HepG2 (cell line): ENCODE measurements around the gene ANO6. TPM values are rescaled to one million over a fixed set of nuclear protein-coding genes. Genes with fewer than 3 reads are reported as not detected.

Source experiments
- AHR ChIP-seq: IDR thresholded peaks from 2 replicates; pipeline ENCODE4 v1.6.1; 2018; ENCODE audit warnings: missing genetic modification reagents, missing compliant biosample characterization
- BHLHE40 ChIP-seq: IDR thresholded peaks from 2 replicates; pipeline ENCODE4 v1.6.1; 2011; ENCODE audit warnings: low read length, improper control_type of control experiment
- CBX1 ChIP-seq: IDR thresholded peaks from one replicate; pipeline ENCODE4 v1.6.1; 2016; ENCODE audit warnings: antibody characterized with exemption, low read depth
- ESRRA ChIP-seq: sonication (generic); formaldehyde crosslinking; IDR thresholded peaks from 2 replicates; pipeline ENCODE4 v1.5.1; 2020; ENCODE audit warnings: mild to moderate bottlenecking, low read depth, missing genetic modification reagents
- GTF3A ChIP-seq: sonication (generic); formaldehyde crosslinking; conservative IDR thresholded peaks from 2 replicates; pipeline ENCODE4 v1.4.0; 2020; ENCODE audit warnings: mild to moderate bottlenecking, missing genetic modification reagents
- NFATC3 ChIP-seq: sonication (generic); formaldehyde crosslinking; IDR thresholded peaks from 2 replicates; pipeline ENCODE4 v1.5.1; 2020; ENCODE audit warnings: mild to moderate bottlenecking, missing genetic modification reagents
- PAF1 ChIP-seq: IDR thresholded peaks from 2 replicates; pipeline ENCODE4 v1.6.1; 2016; ENCODE audit warnings: missing genetic modification reagents, missing compliant biosample characterization
- STAG1 ChIP-seq: sonication (generic); formaldehyde crosslinking; IDR thresholded peaks from 2 replicates; pipeline ENCODE4 v1.4.0; 2020; ENCODE audit warnings: missing genetic modification reagents
- ZNF224 ChIP-seq: sonication (generic); formaldehyde crosslinking; IDR thresholded peaks from 2 replicates; pipeline ENCODE4 v1.5.0; 2020; ENCODE audit warnings: mild to moderate bottlenecking, missing genetic modification reagents
- ZNF44 ChIP-seq: sonication (generic); formaldehyde crosslinking; IDR thresholded peaks from 2 replicates; pipeline ENCODE4 v1.5.1; 2020; ENCODE audit warnings: mild to moderate bottlenecking, missing genetic modification reagents
- ZNF619 ChIP-seq: sonication (generic); formaldehyde crosslinking; IDR thresholded peaks from 2 replicates; pipeline ENCODE4 v1.4.0; 2020; ENCODE audit warnings: mild to moderate bottlenecking, missing genetic modification reagents
- ZNF775 ChIP-seq: sonication (generic); formaldehyde crosslinking; IDR thresholded peaks from 2 replicates; pipeline ENCODE4 v1.4.0; 2020; ENCODE audit warnings: missing genetic modification reagents, mild to moderate bottlenecking, moderate library complexity, borderline replicate concordance
- ZSCAN12 ChIP-seq: sonication (generic); formaldehyde crosslinking; IDR thresholded peaks from 2 replicates; pipeline ENCODE4 v1.9.0; 2021; ENCODE audit warnings: mild to moderate bottlenecking, missing genetic modification reagents
- polyA plus RNA-seq, 8 experiments: library from polyadenylated mRNA; depleted of rRNA in 3 of 8; stranded (reverse) in 7 of 8; unstranded in 1 of 8; fragments of >200 nt; fragmentation: Illumina TruSeq in 4 of 8; extraction: Trizol in 4 of 8; gene quantifications; 2 replicates each; pipeline versions ENCODE4 v1.2.1 to v1.2.3, GENCODE V29; 2011 to 2016; ENCODE audit warnings: low read depth in 4 of 8, missing spikeins in 1 of 8, mixed read lengths in 1 of 8; ENCODE audit not compliant: insufficient read depth in 1 of 8
- total RNA-seq, 5 experiments: library from RNA; depleted of rRNA; stranded (reverse); fragments of >200 nt; fragmentation: Illumina TruSeq; extraction: Trizol; gene quantifications; 2 replicates each; pipeline ENCODE4 v1.2.3, GENCODE V29; 2016; ENCODE audit warnings: low read depth in 1 of 5
- TF ChIP-seq, protein P1 (sequence below): sonication (generic); formaldehyde crosslinking; IDR thresholded peaks from 2 replicates; pipeline ENCODE4 v1.4.0; 2020; ENCODE audit warnings: mild to moderate bottlenecking, missing genetic modification reagents
- TF ChIP-seq, protein P2 (sequence below), 2 experiments: fragments of 450-650 bp in 1 of 2; sonication (generic) in 1 of 2; formaldehyde crosslinking; IDR thresholded peaks; 2 replicates each; pipeline versions ENCODE4 v1.5.0 to v1.8.0; 2020 to 2022; ENCODE audit warnings: mild to moderate bottlenecking in 1 of 2, missing genetic modification reagents in 1 of 2
- TF ChIP-seq, protein P3 (sequence below): sonication (generic); formaldehyde crosslinking; IDR thresholded peaks from 2 replicates; pipeline ENCODE4 v1.5.0; 2020; ENCODE audit warnings: missing genetic modification reagents

The ANO6 gene
- total and polyA plus RNA-seq, 2 of the 13 experiments (the other 11 are each of a cell fraction or from before 2014, with no cell fraction given), result 37.8 to 57.1 TPM

DNA sequence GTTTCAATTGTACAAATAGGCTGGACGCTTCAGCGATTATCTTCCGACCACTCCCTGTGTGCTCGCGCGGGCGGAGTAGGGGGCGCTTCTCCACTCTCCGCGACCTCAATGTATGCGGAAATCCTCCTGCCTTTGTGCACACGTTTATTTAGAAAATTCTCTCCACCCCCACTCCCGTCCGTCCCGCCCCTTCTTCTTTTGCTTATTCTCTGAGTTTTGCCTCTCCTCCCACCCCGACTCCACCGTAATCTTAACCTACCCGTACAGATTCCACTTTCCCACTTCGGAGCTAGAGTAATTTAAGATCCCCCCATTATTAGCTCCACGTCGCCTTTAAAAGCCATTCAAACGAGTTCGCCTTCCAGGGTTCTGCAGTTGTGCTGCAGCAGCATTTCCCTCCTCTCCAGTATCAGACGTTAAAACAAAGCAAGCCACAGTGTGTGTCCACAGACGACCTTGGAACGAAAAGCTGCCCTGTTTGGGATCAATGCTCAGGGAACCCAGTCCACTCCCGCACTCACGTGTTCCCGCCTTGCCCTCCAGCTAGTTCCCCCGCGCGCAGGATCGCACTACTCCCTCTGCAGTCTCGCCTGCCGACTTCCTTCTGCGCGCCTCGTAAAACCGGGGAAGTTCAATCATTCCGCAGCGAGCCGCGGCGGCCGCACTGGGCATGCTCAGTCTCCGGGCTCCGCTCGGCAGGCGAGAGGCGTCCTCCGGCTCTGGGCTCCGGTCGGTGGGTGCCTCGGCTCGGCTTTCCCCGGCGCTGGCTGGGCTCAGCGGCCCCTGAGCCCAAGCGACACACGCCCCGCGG lies at the start of gene ANO6 (continued):
- TF ChIP-seq, protein P1, sequence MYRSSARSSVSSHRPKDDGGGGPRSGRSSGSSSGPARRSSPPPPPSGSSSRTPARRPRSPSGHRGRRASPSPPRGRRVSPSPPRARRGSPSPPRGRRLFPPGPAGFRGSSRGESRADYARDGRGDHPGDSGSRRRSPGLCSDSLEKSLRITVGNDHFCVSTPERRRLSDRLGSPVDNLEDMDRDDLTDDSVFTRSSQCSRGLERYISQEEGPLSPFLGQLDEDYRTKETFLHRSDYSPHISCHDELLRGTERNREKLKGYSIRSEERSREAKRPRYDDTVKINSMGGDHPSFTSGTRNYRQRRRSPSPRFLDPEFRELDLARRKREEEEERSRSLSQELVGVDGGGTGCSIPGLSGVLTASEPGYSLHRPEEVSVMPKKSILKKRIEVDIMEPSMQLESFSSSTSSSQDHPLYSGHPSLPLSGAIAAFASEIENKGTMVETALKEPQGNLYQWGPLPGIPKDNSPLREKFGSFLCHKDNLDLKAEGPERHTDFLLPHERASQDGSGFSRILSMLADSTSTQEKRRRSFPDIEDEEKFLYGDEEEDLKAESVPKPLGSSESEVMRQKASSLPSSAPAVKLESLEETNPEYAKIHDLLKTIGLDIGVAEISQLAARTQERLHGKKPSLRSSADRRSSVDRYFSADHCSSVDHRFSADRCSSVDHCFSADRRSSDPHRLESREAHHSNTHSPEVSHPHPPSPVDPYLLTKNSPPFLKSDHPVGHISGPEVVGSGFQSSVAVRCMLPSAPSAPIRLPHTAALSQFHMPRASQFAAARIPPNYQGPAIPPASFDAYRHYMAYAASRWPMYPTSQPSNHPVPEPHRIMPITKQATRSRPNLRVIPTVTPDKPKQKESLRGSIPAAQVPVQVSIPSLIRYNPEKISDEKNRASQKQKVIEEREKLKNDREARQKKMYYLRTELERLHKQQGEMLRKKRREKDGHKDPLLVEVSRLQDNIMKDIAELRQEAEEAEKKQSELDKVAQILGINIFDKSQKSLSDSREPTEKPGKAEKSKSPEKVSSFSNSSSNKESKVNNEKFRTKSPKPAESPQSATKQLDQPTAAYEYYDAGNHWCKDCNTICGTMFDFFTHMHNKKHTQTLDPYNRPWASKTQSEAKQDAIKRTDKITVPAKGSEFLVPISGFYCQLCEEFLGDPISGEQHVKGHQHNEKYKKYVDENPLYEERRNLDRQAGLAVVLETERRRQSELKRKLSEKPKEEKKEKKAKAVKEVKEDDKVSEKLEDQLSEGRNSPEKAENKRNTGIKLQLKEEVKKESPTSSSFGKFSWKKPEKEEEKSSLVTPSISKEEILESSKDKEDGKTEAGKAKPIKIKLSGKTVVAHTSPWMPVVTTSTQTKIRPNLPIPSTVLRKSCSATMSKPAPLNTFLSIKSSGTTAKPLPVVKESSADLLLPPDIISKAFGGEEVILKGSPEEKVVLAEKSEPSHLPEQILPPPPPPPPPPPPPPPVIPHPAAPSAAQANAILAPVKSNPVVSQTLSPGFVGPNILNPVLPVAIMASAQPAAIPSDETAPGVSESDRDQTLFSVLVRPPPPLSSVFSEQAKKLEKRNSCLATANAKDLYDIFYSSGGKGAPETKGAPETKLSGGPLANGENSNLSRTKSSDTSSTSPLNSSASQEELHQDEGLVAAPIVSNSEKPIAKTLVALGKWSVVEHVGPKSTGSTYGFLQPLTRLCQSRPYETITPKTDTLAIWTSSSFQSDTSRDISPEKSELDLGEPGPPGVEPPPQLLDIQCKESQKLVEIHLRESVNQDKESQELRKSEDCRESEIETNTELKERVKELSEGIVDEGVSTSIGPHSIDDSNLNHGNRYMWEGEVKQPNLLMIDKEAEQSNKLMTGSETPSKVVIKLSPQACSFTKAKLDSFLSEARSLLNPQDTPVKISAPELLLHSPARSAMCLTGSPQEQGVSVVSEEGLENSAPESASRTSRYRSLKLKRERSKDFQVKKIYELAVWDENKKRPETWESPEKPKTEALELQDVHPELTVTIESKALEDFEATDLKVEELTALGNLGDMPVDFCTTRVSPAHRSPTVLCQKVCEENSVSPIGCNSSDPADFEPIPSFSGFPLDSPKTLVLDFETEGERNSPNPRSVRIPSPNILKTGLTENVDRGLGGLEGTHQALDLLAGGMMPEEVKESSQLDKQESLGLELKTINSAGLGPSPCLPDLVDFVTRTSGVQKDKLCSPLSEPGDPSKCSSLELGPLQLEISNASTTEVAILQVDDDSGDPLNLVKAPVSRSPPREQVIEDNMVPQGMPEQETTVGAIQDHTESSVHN (CRISPR knock-in tag), result 0 out of 2 replicates have a peak, but pooled peaks have one; percentile 16
- TF ChIP-seq PAF1 (no peak), ZNF44 (CRISPR knock-in tag) (peak; percentile 88; the same call in 1 of the 2 replicates), ZSCAN12 (CRISPR knock-in tag) (0 out of 2 replicates have a peak, but pooled peaks have one; percentile 51), ZNF224 (CRISPR knock-in tag) (peak; percentile 12), AHR (CRISPR knock-in tag) (no peak), CBX1 (peak; percentile 78), BHLHE40 (peak; percentile 91), GTF3A (no peak), STAG1 (CRISPR knock-in tag) (peak; percentile 37), ESRRA (CRISPR knock-in tag) (peak; percentile 40; the same call in 1 of the 2 replicates), NFATC3 (CRISPR knock-in tag) (peak; percentile 85; the same call in 1 of the 2 replicates), ZNF619 (CRISPR knock-in tag) (peak; percentile 26; the same call in 1 of the 2 replicates), ZNF775 (CRISPR knock-in tag) (no peak)
- TF ChIP-seq, protein P2, sequence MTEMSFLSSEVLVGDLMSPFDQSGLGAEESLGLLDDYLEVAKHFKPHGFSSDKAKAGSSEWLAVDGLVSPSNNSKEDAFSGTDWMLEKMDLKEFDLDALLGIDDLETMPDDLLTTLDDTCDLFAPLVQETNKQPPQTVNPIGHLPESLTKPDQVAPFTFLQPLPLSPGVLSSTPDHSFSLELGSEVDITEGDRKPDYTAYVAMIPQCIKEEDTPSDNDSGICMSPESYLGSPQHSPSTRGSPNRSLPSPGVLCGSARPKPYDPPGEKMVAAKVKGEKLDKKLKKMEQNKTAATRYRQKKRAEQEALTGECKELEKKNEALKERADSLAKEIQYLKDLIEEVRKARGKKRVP (CRISPR knock-in tag; IDR thresholded peaks at IDR 0.05), result peak in 1 of 2 experiments; percentile 62; a peak in 2 of 4 replicates
- TF ChIP-seq, protein P3, sequence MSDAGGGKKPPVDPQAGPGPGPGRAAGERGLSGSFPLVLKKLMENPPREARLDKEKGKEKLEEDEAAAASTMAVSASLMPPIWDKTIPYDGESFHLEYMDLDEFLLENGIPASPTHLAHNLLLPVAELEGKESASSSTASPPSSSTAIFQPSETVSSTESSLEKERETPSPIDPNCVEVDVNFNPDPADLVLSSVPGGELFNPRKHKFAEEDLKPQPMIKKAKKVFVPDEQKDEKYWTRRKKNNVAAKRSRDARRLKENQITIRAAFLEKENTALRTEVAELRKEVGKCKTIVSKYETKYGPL (CRISPR knock-in tag), result peak; percentile 65; the same call in 1 of the 2 replicates
